Karpas-422 (cell line): ENCODE data around the gene GOLIM4. TPM values are rescaled to one million over a fixed set of nuclear protein-coding genes. Genes with fewer than 3 reads are reported as not detected.
A peak's percentile ranks its signal among the peaks of the same experiment; 100 is the strongest.

ENCODE experiments used
- DNase-seq: peaks from one replicate; pipeline ENCODE4 v3.0.0-alpha.2; 2015
- H2AFZ ChIP-seq: fragments of 200-600 bp; sonication (generic); 2 replicates; pipeline ENCODE4 v1.6.1; 2014; ENCODE audit warnings: antibody characterized with exemption, low read length, mixed read lengths
- H3K27ac ChIP-seq: fragments of 200-600 bp; sonication (generic); 2 replicates; pipeline ENCODE4 v1.5.1; 2014; ENCODE audit warnings: mild to moderate bottlenecking, low read length, moderate library complexity
- H3K27me3 ChIP-seq: fragments of 200-600 bp; sonication (generic); 2 replicates; pipeline ENCODE4 v1.6.1; 2014; ENCODE audit warnings: low read length, mixed read lengths
- H3K36me3 ChIP-seq: fragments of 200-600 bp; sonication (generic); 2 replicates; pipeline ENCODE4 v1.6.1; 2014; ENCODE audit warnings: low read length, mixed read lengths; ENCODE audit not compliant: insufficient read depth
- H3K4me1 ChIP-seq: fragments of 200-600 bp; sonication (generic); 2 replicates; pipeline ENCODE4 v1.6.1; 2014; ENCODE audit warnings: mild to moderate bottlenecking, low read length, mixed read lengths
- H3K4me2 ChIP-seq: fragments of 200-600 bp; sonication (generic); 2 replicates; pipeline ENCODE4 v1.6.1; 2014; ENCODE audit warnings: low read length, low read depth, mild to moderate bottlenecking; ENCODE audit not compliant: poor library complexity, severe bottlenecking
- H3K4me3 ChIP-seq: fragments of 200-600 bp; sonication (generic); 2 replicates; pipeline ENCODE4 v1.5.1; 2014; ENCODE audit warnings: mild to moderate bottlenecking, antibody characterized with exemption, low read length, mixed read lengths
- H3K79me2 ChIP-seq: fragments of 200-600 bp; sonication (generic); 2 replicates; pipeline ENCODE4 v1.6.1; 2014; ENCODE audit warnings: mild to moderate bottlenecking, low read length, mixed read lengths
- H3K9ac ChIP-seq: fragments of 200-600 bp; sonication (generic); 2 replicates; pipeline ENCODE4 v1.6.0; 2014; ENCODE audit warnings: low read length
- H3K9me2 ChIP-seq: fragments of 200-600 bp; sonication (generic), shearing (Covaris generic); replicated peaks from 2 replicates; pipeline ENCODE4 v1.6.0; 2014; ENCODE audit warnings: mild to moderate bottlenecking, low read length, moderate library complexity; ENCODE audit not compliant: insufficient read depth
- H3K9me3 ChIP-seq: fragments of 300-700, 200-600 bp; sonication (generic); 2 replicates; pipeline ENCODE4 v1.6.1; 2014; ENCODE audit warnings: low read length, mixed read lengths
- H4K20me1 ChIP-seq: fragments of 200-600 bp; sonication (generic); 2 replicates; pipeline ENCODE4 v1.6.1; 2014; ENCODE audit warnings: mild to moderate bottlenecking, antibody characterized with exemption, low read length, low read depth; ENCODE audit not compliant: insufficient read depth
- total RNA-seq: library from RNA; depleted of rRNA; stranded (reverse); fragments of >200 nt; shearing (Covaris generic); gene quantifications from 2 replicates; pipeline ENCODE4 v1.2.3, GENCODE V29; 2014; ENCODE audit warnings: low replicate concordance

Gene GOLIM4
- total RNA-seq, 1 experiment from 2014 or later = 2.6 TPM

DNA sequence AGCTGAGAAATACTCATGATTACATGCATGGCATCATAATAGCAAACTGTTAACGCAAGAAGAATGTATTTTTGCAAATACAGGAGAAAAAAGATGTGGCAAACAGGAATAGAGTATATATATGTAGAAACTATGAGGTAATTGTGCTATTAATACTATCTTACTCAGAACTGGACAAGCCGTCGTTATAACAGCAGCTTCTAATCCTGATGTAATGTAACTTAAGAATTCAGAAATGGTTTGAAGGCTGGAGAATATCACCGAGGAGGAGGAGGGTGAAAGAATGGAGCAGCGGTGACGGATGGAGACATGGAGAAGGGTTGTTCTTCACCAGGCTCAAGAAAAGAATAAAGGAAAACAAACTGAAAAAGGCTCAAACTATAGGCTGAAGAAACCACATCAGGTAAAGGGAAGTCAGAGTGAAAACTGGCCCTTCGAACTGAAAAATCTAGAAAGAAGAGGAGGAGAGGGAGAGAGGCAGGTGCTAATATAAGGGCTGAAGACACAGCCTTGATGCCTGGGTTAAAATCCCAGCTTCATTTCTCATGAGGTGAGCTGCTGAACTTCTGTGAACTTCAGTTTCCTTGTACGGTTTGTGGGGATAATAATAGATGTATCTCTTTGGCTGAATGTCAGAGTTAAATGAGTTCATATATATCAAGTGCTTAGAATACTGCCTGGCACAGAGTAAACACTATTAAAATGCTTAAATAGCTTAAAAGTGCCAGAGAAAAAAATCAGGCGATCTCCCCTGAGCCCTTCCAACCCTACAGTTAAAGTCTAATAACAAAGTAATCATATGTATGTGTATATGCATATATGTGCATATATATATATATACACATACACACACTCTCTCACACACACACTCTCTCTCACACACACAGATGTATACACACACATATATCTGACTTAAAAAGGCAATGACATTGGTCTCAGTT, 43.9 kb downstream of the GOLIM4 start:
- Histone ChIP-seq H3K27me3 (no peaks in the 10 kb centered on the region), H3K4me1 (no peaks in the 10 kb centered on the region), H4K20me1 (peaks cover 38% of the 10 kb centered on the region), H3K79me2 (no peaks in the 10 kb centered on the region), H3K9me2 (no peaks in the 10 kb centered on the region), H3K4me3 (no peak overlapping the region), H3K27ac (no peak overlapping the region), H3K4me2 (no peak overlapping the region), H3K9me3 (no peaks in the 10 kb centered on the region), H3K36me3 (no peaks in the 10 kb centered on the region), H2AFZ (no peak overlapping the region), H3K9ac (no peak overlapping the region)
- DNase-seq = no peak

DNA sequence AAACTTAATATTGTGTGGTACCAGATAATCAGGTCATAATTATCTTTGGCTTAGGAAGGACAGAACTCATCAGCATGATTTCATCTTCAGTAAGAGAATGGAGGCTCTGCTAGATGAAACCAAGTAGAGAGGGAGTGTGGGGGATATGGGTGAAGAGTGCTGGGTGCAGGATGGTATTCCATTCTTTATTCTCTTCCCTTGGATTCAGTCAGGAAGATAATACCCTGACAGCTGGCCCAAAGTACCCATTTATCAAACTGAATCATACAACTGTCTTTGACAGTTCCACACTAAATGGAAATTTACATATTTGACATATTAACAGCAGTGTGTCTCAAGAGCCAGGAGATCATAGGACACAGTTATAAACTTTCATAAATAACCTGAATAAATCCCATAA, 44.7 kb downstream of the GOLIM4 start:
- H3K9me3 ChIP-seq = no peaks in the 10 kb centered on the region
- H3K4me3 ChIP-seq = no peak overlapping the region
- no peaks in the 10 kb centered on the region for H3K4me1 ChIP-seq
- no peak overlapping the region for H3K9ac ChIP-seq
- H2AFZ ChIP-seq = no peak overlapping the region
- H3K27ac ChIP-seq = no peak overlapping the region
- H3K36me3 ChIP-seq = no peaks in the 10 kb centered on the region
- H3K27me3 ChIP-seq = no peaks in the 10 kb centered on the region
- no peak overlapping the region for H3K4me2 ChIP-seq
- no peaks in the 10 kb centered on the region for H3K79me2 ChIP-seq
- no peaks in the 10 kb centered on the region for H3K9me2 ChIP-seq
- DNase-seq = no peak
- peaks cover 38% of the 10 kb centered on the region for H4K20me1 ChIP-seq

DNA sequence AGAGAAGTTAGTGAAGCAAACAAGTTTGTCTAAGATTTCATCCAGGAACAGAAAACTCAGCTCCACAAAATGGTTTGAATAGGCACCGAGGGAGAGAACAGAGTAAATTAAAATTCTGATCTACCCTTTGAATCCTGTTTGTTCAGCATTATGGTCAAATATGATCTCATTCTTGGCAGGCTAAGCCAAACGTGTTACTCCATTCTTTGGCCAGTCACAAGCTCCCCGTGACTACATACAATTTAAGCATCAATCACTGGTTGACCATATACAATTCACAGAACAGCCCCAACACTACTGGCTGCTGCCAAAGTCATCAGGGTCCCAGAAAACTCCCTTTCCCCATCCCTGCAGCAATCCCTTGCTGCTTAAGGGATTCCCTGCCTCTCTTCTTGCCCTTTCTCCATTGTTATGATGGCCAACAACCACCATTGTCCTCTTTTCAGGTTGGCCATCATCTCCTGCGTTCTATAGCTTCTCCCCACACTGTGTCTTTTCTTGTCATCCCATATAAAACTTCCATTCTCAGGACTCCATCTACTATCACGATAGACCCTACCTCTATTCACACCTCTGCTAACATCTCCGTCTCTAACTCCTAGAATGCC, 46.3 kb downstream of the GOLIM4 start:
- no peaks in the 10 kb centered on the region for H3K36me3 ChIP-seq
- H4K20me1 ChIP-seq = peaks cover 38% of the 10 kb centered on the region
- no peak overlapping the region for H3K27ac ChIP-seq
- no peak overlapping the region for H2AFZ ChIP-seq
- no peaks in the 10 kb centered on the region for H3K9me3 ChIP-seq
- DNase-seq = no peak
- H3K27me3 ChIP-seq = no peaks in the 10 kb centered on the region
- no peak overlapping the region for H3K4me2 ChIP-seq
- H3K9me2 ChIP-seq = no peaks in the 10 kb centered on the region
- no peak overlapping the region for H3K9ac ChIP-seq
- no peaks in the 10 kb centered on the region for H3K4me1 ChIP-seq
- no peak overlapping the region for H3K4me3 ChIP-seq
- H3K79me2 ChIP-seq = no peaks in the 10 kb centered on the region

DNA sequence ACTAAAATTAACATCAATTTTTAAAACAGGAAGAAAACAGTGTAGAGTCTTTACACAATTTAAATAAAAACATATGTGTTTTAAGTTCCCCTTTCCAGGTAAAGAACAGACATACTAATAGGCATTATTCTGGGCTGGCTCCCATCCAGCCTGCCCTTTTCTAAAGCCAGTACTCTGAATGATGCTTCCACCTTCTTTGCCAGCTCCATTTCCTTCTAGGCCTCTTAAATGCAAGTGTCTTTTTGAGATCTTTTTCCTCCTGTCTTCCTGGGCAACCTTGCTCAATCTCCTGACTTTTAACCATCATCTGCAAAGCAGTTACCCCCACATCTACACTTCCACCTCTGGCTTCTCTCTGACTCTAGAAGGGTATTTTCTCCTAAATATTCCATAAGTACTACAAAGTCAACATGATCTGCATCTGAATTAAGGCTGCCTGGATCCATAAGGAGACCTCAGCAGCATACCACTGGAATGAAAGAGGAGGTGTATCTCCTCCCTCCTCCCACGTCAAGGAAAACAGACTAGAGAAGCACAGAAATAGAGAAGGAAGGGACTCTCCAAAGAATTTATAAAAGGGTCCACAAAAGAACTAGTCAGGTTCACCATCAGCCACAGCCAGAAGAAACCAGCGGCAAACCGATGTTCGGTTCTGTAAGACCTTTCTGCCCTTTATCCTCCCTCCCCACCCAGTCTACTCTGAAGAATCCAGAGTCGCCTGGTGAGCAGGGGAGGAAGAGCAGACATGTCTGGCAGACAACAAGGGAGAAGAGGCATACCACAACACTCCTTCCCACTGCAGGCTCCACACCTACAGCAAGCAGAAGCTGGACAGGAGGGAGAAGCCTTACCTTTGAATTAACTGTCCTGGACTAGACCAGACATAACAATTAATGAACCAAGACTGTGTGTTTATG, 47.1 kb downstream of the GOLIM4 start:
- Histone ChIP-seq H3K79me2 (no peaks in the 10 kb centered on the region), H2AFZ (no peak overlapping the region), H4K20me1 (peaks cover 32% of the 10 kb centered on the region), H3K36me3 (no peaks in the 10 kb centered on the region), H3K4me1 (no peaks in the 10 kb centered on the region), H3K4me2 (no peak overlapping the region), H3K27ac (no peak overlapping the region), H3K4me3 (no peak overlapping the region), H3K9me3 (no peaks in the 10 kb centered on the region), H3K9ac (no peak overlapping the region), H3K9me2 (no peaks in the 10 kb centered on the region), H3K27me3 (no peaks in the 10 kb centered on the region)
- DNase-seq = no peak

DNA sequence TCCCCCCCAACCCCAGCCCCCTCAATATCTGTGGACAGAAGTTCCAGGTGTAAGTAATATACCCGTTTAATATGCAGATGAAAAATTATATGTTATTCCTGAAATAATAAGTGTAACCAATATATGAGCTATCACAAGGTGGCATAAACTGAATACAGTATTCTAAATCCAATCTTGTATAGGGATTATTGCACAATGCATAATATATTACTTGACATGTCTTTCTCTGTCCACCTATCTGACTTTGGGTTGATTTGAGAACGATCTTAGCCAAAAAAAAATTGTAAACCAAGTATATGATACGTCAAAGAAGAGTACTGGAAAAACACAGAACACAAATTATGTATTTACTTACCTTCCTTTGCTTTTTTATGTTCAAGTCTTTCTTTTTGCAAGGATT, 47.8 kb downstream of the GOLIM4 start:
- H3K9me3 ChIP-seq = no peaks in the 10 kb centered on the region
- no peaks in the 10 kb centered on the region for H3K36me3 ChIP-seq
- H3K79me2 ChIP-seq = no peaks in the 10 kb centered on the region
- H3K4me3 ChIP-seq = no peak overlapping the region
- H3K9me2 ChIP-seq = no peaks in the 10 kb centered on the region
- no peaks in the 10 kb centered on the region for H3K27me3 ChIP-seq
- DNase-seq = no peak
- no peak overlapping the region for H3K4me2 ChIP-seq
- no peak overlapping the region for H3K27ac ChIP-seq
- no peak overlapping the region for H3K9ac ChIP-seq
- no peak overlapping the region for H2AFZ ChIP-seq
- peaks cover 28% of the 10 kb centered on the region for H4K20me1 ChIP-seq
- no peaks in the 10 kb centered on the region for H3K4me1 ChIP-seq

DNA sequence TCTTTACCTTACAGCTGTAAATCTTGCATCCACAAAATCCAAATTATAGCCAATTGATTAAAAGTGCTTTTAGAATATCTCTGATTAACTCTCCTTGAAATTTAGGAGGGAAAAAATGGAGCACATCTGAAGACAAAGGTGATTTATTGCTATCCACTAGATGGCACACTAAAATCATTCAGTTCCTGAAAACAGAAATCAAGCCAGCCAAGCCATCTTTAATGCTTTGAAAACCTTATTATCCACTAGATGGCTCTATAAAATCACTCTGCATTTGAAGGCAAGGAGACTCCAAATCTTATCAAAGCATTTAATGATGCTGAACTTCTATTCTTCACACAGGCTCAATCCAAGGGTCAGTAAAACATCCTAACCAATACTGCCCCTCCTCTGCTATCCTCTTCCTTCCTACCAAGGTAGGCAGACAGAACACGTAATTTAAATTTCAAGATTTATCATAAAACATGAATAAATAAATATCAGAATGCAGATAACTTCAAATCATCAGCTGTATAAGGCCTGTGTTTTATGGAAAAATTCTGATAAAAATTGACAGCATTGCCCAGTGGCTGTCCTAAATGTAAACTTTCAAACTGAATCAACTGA, 48.4 kb downstream of the GOLIM4 start:
- Histone ChIP-seq H3K27ac (no peak overlapping the region), H3K9me2 (no peaks in the 10 kb centered on the region), H4K20me1 (peaks cover 22% of the 10 kb centered on the region), H2AFZ (no peak overlapping the region; the same call in 1 of the 2 replicates), H3K4me3 (no peak overlapping the region), H3K4me2 (no peak overlapping the region), H3K36me3 (no peaks in the 10 kb centered on the region), H3K9me3 (no peaks in the 10 kb centered on the region), H3K4me1 (no peaks in the 10 kb centered on the region), H3K9ac (no peak overlapping the region), H3K79me2 (no peaks in the 10 kb centered on the region), H3K27me3 (no peaks in the 10 kb centered on the region)
- peak; percentile 93 for DNase-seq

DNA sequence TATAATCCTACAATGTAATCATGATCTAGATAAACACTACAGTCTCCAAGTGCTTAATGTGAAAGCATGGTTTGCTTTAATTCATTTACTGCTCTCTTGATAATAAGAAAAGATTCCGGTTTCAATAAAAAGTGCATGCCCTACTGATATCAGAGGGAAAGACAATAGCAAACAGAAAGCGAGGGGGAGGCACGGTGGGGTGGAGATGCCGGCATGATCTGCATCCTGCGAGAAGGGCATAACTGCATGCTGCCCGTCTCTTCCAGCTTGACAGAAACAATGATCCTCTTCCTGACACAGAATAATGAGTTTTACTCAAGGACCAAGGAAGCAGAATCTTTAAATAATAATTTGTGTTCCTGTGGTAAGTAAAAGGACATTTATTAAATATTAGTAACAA, 51.7 kb downstream of the GOLIM4 start:
- H3K27me3 ChIP-seq = no peaks in the 10 kb centered on the region
- no peaks in the 10 kb centered on the region for H3K79me2 ChIP-seq
- H4K20me1 ChIP-seq = peaks cover 6% of the 10 kb centered on the region; the same call in 1 of the 2 replicates
- H3K4me2 ChIP-seq = no peak overlapping the region
- H2AFZ ChIP-seq = no peak overlapping the region
- no peak overlapping the region for H3K9ac ChIP-seq
- H3K27ac ChIP-seq = no peak overlapping the region
- H3K36me3 ChIP-seq = no peaks in the 10 kb centered on the region
- no peaks in the 10 kb centered on the region for H3K9me3 ChIP-seq
- no peak overlapping the region for H3K4me3 ChIP-seq
- no peak for DNase-seq
- H3K9me2 ChIP-seq = no peaks in the 10 kb centered on the region
- no peaks in the 10 kb centered on the region for H3K4me1 ChIP-seq
